Neural cell (in vitro differentiated cells): ENCODE results near the gene UBA1.

ENCODE experiments used
- EP300 ChIP-seq: fragments of 450-650 bp; conservative IDR thresholded peaks from 2 replicates; pipeline ENCODE4 v1.6.1; 2014; ENCODE audit warnings: antibody characterized with exemption, mild to moderate bottlenecking, moderate library complexity; ENCODE audit not compliant: poor library complexity, severe bottlenecking
- EZH2 ChIP-seq: fragments of 200-600, 300-800 bp; shearing (Covaris generic), sonication (generic); IDR thresholded peaks from 2 replicates; pipeline ENCODE4 v1.6.1; 2014; ENCODE audit warnings: antibody characterized with exemption, low read length, borderline replicate concordance, mild to moderate bottlenecking; ENCODE audit not compliant: insufficient read depth, poor library complexity, severe bottlenecking
- MXI1 ChIP-seq: fragments of 450-650 bp; conservative IDR thresholded peaks from 2 replicates; pipeline ENCODE4 v1.6.1; 2014; ENCODE audit warnings: antibody characterized with exemption, mild to moderate bottlenecking; ENCODE audit not compliant: poor library complexity, severe bottlenecking
- POLR2AphosphoS5 ChIP-seq: IDR thresholded peaks from 2 replicates; pipeline ENCODE4 v1.6.1; 2012
- RAD21 ChIP-seq: fragments of 450-650 bp; conservative IDR thresholded peaks from 2 replicates; pipeline ENCODE4 v1.6.1; 2014; ENCODE audit warnings: antibody characterized with exemption, mild to moderate bottlenecking, moderate library complexity
- SMC3 ChIP-seq: fragments of 450-650 bp; conservative IDR thresholded peaks from 2 replicates; pipeline ENCODE4 v1.6.1; 2014; ENCODE audit warnings: antibody characterized with exemption, mild to moderate bottlenecking, moderate library complexity; ENCODE audit not compliant: poor library complexity
- TAF1 ChIP-seq: IDR thresholded peaks from 2 replicates; pipeline ENCODE4 v1.6.1; 2012; ENCODE audit warnings: low read depth
- TF ChIP-seq, protein P1 (sequence below): fragments of 450-650 bp; IDR thresholded peaks from 2 replicates; pipeline ENCODE4 v1.5.1; 2014; ENCODE audit warnings: antibody characterized with exemption, mild to moderate bottlenecking, moderate library complexity; ENCODE audit not compliant: poor library complexity, severe bottlenecking
- TF ChIP-seq, protein P2 (sequence below): IDR thresholded peaks from 2 replicates; pipeline ENCODE4 v1.6.1; 2012; ENCODE audit warnings: borderline replicate concordance

DNA sequence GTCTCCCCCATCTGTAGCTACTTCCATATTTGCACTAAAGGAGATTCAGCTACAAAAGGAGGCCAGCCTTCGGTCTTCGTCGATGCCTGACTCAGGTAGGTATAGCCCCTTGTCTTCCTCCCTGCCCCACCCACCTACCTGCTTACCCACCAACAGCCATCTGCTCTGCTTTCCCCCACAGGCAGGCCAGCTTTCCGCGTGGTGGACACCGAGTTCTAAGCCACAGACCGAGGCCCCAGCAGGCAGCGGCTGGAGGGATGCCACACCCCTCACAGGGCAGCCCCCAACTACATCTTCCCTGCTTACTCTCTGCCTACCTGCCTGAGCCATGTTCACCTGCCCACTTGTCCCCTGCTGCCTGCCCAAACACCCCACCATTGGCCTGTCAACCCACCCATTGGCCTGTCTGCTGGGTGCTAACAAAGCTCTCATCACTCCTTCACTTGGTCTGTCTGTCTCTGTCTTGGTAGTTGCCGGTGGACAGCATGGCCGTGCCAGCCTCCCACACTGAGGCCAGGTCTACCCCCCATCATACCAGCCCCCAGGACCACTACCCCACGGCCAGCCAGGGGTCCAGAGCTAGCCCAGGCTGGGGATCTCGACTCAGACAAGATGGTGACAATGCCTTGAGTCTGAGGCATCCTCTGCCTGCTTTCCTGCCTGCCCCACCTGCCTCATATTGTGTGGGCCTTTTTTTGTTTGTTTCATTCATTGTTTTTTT lies 35.1 kb downstream of the UBA1 start:
- TF ChIP-seq RAD21 (no peak), TAF1 (no peak), EZH2 (no peak), POLR2AphosphoS5 (no peak), EP300 (no peak), SMC3 (no peak), MXI1 (no peak)
- TF ChIP-seq, protein P1, sequence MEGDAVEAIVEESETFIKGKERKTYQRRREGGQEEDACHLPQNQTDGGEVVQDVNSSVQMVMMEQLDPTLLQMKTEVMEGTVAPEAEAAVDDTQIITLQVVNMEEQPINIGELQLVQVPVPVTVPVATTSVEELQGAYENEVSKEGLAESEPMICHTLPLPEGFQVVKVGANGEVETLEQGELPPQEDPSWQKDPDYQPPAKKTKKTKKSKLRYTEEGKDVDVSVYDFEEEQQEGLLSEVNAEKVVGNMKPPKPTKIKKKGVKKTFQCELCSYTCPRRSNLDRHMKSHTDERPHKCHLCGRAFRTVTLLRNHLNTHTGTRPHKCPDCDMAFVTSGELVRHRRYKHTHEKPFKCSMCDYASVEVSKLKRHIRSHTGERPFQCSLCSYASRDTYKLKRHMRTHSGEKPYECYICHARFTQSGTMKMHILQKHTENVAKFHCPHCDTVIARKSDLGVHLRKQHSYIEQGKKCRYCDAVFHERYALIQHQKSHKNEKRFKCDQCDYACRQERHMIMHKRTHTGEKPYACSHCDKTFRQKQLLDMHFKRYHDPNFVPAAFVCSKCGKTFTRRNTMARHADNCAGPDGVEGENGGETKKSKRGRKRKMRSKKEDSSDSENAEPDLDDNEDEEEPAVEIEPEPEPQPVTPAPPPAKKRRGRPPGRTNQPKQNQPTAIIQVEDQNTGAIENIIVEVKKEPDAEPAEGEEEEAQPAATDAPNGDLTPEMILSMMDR = no peak
- TF ChIP-seq, protein P2, sequence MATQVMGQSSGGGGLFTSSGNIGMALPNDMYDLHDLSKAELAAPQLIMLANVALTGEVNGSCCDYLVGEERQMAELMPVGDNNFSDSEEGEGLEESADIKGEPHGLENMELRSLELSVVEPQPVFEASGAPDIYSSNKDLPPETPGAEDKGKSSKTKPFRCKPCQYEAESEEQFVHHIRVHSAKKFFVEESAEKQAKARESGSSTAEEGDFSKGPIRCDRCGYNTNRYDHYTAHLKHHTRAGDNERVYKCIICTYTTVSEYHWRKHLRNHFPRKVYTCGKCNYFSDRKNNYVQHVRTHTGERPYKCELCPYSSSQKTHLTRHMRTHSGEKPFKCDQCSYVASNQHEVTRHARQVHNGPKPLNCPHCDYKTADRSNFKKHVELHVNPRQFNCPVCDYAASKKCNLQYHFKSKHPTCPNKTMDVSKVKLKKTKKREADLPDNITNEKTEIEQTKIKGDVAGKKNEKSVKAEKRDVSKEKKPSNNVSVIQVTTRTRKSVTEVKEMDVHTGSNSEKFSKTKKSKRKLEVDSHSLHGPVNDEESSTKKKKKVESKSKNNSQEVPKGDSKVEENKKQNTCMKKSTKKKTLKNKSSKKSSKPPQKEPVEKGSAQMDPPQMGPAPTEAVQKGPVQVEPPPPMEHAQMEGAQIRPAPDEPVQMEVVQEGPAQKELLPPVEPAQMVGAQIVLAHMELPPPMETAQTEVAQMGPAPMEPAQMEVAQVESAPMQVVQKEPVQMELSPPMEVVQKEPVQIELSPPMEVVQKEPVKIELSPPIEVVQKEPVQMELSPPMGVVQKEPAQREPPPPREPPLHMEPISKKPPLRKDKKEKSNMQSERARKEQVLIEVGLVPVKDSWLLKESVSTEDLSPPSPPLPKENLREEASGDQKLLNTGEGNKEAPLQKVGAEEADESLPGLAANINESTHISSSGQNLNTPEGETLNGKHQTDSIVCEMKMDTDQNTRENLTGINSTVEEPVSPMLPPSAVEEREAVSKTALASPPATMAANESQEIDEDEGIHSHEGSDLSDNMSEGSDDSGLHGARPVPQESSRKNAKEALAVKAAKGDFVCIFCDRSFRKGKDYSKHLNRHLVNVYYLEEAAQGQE = no peak
